GM21526 (cell line): ENCODE data around the gene MTSS2.

Experiments used
- ATAC-seq: cut with Tn5 transposase; IDR thresholded peaks from one replicate; pipeline ENCODE4 v1.9.1; 2021; ENCODE audit warnings: moderate library complexity; ENCODE audit not compliant: unreplicated experiment, low FRiP score

MTSS2 gene

DNA sequence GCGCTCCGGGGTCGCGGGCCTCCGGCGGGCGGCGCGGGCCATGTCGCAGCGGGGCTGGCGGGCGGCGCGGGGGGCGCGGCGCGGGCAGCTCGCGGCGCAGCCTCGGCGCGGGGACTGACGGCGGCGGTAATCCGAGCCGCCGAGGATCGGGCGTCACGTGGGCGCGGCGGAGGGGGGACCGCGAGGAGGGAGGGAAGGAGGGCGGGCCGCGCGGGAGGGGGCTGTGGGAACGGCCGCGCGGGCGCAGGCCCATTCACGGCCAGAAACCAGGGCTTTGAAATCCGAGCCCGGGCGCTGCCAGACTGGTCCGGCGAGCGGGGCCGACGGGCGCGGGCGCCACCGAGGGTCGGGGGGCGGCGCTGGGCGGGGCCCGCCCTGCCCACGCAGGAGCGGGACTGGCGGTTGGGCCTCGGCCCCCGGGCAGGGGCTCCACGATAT, at the start of gene MTSS2:
MTSS2 (minus strand) TSS at position 116 of the 438 bp plus-strand sequence. CDS start 262 bp downstream, outside the sequence.
- no peak for ATAC-seq

DNA sequence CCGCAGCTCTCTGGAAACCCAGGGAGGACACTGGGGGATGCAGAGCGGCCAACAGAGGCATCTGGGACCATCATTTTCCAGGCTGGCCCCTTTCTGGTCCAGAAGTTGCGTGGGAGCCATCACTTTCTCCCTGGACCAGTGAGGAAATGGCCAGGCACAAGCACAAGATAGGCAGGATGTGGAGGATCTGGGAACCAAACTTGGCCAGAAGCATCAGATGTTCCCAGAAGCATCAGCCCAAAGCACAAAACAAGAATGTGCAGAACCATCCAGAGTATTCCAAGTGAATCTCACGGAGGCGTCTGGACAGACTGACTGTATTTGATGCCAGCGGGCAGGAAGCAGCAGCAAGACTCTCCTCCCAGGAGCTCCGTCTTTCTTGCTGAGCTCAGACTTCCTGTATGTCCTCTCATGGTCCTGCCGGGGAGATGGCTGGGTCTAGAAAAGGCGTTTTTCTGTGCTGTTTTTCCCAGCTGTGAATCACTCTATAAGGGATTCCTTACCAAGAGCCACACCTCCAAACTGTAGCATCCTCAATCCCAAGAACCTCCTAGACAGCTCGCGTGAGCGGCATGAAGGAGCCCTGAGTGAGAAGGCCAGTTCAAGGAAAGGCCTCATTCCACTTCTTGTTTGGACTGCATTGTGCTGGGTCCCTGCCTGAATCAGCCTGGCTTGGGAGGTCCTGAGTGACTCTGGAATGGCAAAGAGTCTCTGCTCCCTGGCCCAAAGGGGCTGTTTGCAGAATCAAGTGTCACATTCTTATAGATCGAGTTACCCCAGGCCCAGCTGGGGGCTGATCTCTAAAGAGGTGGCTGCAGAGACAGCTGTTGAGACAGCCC, 49.5 kb upstream of the MTSS2 start:
- no peak for ATAC-seq

DNA sequence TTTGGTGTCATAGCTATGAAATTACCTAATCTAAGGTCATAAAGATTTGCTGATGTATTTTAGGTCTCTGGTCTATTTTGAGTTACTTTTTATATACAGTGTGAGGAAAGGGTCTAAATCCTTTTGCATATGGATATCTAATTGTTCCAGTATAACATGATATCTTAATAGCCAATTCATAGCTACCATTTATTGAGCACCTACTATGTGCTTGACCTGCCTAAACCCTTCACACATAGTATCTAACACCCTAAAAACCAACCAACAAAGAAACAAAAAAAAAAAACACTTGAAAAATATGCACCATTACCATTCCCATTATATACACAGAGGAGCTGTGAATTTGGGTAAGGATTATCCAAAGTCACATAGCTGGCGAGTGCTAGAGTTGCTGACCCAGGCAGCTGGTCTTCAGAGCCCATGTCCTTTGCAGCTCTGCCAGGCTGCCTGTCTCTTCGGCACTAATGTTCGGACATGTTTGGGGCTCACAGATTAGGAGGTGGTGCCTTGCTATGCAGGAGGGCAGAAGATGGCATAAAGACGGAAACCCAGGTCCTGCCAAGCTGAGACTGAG, 48.8 kb upstream of the MTSS2 start:
- no peak for ATAC-seq

DNA sequence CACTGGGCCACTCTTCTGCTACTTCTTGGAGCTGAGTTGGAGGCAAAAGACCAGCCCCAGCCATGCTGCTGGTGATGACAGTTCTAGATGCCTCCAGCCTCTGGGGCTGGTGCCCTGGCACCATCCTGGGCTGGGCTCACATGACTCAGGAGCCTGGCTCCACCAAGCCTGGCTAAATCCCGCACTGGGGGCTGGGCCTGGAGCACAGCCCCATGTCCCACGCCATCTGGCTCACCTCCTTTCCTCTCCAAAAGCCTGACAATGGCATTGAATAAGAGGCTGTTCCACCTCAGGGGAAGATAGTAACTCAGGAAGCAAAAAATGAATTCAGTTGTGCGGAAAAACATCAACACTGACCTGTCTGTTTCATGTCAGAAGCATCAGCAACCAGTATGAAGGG, 45.1 kb upstream of the MTSS2 start:
- no peak for ATAC-seq

- ATAC-seq, result no peak
Observed at GRCh38 chr16:70730031-70730430, 44.2 kb upstream of the MTSS2 start.

DNA sequence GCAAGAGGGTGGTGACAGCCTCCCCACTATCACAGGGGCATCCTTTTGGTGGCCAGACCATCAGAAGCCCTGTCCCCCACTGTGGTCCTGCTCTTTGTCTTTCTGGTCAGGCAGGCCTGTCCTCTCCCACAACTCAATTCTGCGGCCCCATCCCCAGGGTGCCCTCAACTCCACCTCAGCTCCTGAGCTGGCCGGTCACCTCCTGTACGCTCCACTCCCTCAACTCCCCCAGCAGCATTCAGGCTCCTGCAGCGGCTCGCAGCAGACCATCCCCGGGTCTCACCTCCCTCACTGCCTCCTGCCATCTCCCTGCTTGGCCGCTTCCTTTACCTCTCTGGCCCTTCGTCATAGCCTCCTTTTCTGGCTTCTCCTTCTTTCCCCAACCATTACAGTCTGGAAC, 43.4 kb upstream of the MTSS2 start:
- no peak for ATAC-seq

DNA sequence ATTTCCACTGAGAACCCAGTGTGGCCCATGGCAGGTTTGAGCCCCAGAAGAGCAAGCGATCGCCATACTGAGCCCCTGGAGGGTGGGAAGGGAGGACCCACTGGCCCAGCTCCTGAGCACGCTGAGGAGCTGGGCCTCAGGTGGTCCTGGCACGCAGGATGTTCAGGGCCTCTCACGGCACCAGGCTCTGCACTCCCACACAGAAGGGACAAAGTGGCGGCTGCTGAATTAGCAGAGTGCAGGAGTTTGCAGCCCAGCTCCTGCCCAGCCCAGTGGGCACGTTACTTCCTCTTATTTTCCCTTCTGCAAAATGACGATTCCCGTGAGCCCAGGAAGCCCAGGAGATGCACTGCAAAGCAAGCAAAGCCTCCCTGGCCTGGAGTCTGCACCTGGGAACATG, 42.3 kb upstream of the MTSS2 start:
- no peak for ATAC-seq

DNA sequence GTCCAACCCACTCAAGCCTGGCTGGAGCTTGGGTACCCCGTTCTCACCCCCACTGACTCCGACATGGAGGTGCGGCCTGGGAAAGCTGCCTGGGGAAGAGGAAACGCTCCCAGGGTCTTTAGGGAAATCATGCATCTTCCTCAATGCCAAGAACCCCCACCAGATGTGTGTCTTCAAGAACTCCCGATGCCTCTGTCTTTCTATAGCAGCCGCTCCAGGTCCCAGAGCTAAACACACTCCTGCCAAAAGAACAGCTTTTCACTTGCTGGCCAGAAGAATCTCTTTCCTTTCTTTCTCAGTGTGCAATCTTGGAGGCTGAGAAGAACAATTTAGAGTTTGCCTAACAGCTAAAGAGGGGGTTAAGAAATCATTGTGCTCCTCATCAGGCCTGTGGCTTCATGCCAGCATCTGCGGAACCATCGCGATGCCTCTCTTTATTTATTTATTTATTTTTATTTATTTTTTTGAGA, 41.1 kb upstream of the MTSS2 start:
- ATAC-seq, result no peak

GRCh38 chr16:70725912-70726828, 40.3 kb upstream of the MTSS2 start:
- ATAC-seq, result no peak

DNA sequence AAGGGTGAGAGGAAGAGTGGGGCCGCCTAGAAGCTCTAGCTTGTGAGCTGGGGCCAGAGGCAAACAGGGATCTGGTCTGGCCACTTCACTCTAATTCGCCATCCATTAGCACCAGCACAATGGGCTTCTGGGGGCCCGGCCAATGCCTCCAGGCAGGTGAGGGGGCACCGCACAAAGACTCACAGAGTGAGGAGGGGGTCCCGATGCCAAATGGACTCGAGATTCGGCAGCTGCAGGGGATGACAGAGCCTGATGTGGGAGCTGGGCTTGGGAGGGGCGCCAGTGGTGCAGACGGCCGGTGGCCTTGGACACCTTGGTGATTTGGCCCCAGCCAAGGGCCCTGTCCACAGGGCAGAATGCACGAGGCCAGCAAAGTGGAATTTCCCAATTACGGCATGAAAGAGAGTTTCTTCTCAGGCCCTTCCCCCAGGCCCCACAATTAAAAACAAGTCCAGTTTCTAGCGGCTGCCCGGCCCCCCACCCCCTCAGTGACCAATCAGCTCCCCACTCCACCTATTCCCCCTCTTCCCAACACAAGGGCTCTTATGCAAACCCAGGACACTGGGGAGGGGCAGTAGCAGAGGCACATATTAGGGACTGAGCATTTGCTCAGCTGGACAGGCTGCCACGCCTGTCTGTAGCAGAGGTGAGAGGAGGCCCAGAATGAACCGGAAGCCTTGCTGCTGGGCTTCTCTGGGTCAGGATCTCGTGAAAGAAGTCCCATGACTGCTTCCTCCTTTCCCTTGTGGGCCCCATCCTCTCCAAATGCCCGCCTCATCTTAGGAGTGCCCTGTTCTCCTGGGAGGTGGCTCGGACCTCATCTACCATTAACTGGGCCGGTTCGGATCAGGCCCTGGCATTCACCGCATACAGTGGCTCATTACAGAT, 39.4 kb upstream of the MTSS2 start:
- no peak for ATAC-seq

- ATAC-seq, result no peak
Observed at GRCh38 chr16:70724146-70725023, 38.5 kb upstream of the MTSS2 start.

- ATAC-seq, result no peak
Observed at GRCh38 chr16:70723740-70724145, 37.9 kb upstream of the MTSS2 start.

- ATAC-seq, result no peak
Observed at GRCh38 chr16:70721202-70721963, 35.5 kb upstream of the MTSS2 start.

DNA sequence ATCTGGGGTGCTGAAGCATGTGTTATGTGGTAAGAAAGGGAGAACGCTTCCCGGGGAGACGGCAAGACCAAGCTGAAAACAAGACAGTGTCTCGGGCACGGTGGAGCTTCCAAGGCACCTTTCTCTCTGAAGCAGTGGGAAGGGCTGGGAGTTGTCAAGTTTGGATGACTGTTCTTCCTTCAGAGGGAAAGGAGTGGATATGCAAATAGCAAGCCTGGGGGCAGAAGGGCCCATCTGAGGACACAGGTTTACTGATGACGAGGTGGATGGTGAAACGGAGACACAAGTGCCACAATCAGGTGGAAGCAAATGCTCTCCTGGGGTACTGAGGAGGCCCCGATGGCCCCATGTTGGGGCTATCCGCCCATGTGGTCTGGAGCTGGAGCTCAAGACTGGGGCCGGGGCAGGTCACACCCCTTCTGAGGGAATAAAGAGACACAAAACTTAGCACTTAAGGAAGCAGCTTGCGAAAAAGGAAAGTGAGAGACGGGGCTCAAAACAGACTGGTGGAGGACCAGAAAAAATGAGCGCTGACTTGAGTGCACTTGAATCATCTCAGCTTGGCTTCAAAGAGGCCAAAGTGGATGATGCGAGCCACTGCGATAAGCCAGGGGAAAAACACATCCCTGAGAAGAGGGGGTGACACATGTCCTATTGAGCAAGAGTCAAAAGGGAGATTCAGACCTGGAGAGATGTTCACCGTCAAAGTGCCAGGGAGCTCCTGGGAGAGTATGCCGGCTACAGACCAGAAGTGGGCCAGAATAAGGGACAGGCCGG, 34.8 kb upstream of the MTSS2 start:
- ATAC-seq, result no peak

DNA sequence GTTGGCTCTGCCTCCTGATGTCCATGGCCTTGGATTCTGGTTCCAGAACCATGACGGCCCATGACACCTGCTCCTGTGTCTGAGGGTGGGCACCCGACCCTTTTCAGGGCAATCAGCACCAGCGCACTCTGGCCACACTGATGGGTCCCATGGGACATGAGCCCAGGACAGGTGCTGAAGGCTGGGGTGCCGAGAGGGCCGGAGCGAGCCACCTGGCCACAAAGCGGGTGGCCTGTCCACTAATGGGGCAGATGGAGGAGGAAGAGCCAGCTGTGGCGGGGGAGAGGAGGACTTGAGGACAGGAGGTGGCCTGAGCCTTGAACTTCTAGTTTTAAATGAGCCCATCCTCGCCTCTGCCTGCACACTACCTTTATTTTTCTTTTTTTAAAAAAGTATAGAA, 31.2 kb upstream of the MTSS2 start:
- no peak for ATAC-seq

- ATAC-seq, result no peak
Observed at GRCh38 chr16:70715860-70716357, 30.1 kb upstream of the MTSS2 start.
